GM21529 (cell line): Measurements from ENCODE around the gene PDLIM1.
"Not testable (repeated sequence)": the region's sequence is repeated elsewhere in the genome, so short reads cannot be mapped to it uniquely, and the experiment has no call there.

Experiments used
- ATAC-seq: cut with Tn5 transposase; IDR thresholded peaks from one replicate; pipeline ENCODE4 v1.9.1; 2021; ENCODE audit not compliant: unreplicated experiment

PDLIM1 gene

GRCh38 chr10:95211606-95212279, 79.1 kb downstream of the PDLIM1 start:
- ATAC-seq = no peak

DNA sequence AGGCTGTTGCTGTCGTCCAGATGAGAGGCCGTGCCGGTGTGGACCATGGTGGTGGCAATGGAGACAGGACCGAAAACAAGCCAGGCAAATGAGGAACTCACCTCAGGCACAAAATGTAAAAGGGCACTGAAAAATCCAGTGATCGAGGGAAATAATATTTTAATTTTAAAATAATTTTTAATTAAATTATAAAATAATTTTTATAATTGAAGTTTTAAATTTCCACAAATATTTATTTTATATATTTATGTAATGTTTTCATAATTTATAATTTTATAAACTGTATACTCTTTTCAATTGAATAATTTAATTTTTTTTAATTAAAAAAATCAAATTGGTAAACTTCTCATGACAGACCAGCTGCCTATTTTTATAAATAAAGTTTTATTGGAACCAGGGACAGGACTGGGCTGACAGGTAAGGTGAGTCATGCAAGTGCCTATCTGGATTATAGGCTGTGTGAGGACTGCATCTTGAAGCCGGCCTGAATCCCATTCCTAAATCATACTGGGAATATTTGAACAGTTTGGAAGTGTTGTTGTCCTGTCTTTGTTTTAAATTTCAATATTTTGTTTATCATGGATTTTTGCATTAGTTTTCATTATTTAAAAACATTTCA, 81.2 kb downstream of the PDLIM1 start:
- no peak for ATAC-seq

DNA sequence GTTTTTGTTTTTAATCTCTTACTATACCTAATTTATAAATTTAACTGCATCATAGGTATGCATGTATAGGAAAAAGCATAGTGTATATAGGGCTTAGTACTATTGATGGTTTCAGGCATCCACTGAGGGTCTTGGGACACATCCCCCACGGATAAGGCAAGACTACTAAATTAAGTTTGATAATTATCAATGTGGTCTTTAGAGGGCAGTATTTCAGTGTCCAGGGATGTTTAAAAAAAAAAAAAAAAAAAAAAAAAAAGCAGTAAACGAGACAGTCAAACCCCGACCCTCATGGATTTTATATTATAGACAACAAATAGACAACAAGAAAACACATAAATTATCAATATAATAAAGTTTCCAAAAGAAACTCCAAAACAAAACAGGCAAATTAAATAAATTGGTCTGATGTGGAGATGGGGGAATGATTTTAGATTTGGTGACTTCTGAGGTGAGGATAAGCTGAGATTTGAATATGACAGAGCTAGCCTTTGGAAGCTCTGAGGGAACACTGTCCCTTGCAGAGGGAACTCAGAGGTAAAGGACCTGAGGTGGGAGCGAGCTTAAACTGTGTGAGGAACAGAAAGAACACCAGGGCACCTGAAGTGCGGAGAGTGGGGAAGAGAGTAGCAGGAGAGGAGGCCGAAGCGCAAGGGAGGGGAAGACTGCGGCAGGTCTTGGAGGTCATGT, 82.0 kb downstream of the PDLIM1 start:
- no peak for ATAC-seq

GRCh38 chr10:95202865-95203264, 87.9 kb downstream of the PDLIM1 start:
- ATAC-seq = not testable (repeated sequence)

- no peak for ATAC-seq
Measured at GRCh38 chr10:95201736-95202135, 89.1 kb downstream of the PDLIM1 start.

- no peak for ATAC-seq
Measured at GRCh38 chr10:95196046-95196445, 94.8 kb downstream of the PDLIM1 start.

- no peak for ATAC-seq
Measured at GRCh38 chr10:95193944-95194343, 96.9 kb downstream of the PDLIM1 start, which contains the start of gene ACSM6. ACSM6 (plus strand) TSS chr10:95194238; CDS start chr10:95194486, 248 bp downstream.

DNA sequence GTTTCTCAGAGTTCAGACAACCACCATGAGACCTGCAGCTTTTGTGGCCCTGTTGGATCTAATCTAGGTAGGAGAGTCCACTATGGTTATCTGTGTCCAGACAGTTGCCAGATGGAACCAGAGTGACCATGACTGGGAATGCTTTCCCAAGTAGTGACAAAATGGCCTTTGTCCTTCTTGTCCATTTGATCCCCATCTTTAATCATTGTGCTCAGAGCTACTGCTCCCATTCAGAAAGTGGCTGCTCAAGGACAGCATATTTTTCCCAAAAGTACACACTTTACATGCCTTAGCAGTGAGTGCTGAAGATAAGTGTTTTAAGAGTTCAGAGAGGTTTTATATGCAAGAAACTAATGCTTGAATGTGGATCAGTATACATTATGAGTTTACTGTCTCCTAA, 102.2 kb downstream of the PDLIM1 start:
- ATAC-seq = no peak

DNA sequence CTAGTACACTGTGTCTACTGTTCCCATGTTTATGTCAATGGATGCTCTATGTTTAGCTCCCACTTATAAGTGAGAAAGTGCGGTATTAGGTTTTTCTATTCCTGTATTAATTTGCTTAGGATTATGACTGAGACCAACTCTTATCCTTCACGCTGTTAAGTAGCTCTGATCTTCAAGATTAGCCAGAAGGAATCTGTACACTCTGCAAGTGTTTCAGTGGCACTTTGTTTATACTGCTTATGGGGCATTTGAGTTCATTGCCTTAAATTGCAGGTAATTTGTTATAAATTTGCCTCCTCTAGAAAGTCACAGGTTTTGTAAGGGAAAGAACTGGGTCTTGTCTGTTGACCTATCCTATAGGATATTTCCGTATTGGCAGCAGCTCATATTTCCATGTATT, 103.2 kb downstream of the PDLIM1 start:
- ATAC-seq = no peak
